ENCODE data around the gene MYO7A. TPM values are rescaled to one million over a fixed set of nuclear protein-coding genes. Genes with fewer than 3 reads are reported as not detected.

MYO7A gene
- total RNA-seq, 4 donors from 2014 or later, result 13.4 to 29.9 (median 18.0) TPM

DNA sequence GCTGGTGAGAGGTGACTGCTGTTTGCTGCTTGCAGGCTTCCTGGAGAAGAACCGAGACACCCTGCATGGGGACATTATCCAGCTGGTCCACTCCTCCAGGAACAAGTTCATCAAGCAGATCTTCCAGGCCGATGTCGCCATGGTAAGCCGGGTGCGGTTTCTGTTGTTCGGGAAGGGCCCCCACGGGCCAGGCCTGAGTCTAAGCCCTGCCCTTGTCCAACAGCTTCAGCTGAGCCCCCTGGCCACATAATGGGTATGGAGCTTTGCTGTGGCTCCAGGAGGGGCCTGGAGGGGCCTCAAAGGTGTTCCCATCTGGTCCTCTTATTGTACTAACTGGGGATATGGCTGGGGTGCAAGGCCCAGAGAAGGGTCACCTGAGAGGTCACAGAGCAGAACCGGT, 38.0 kb downstream of the MYO7A start:
- ATAC-seq (ENCODE audit: low FRiP score), result no peak
- DNase-seq (ENCODE audit: low spot score), result no peak
- TF ChIP-seq, protein P1, sequence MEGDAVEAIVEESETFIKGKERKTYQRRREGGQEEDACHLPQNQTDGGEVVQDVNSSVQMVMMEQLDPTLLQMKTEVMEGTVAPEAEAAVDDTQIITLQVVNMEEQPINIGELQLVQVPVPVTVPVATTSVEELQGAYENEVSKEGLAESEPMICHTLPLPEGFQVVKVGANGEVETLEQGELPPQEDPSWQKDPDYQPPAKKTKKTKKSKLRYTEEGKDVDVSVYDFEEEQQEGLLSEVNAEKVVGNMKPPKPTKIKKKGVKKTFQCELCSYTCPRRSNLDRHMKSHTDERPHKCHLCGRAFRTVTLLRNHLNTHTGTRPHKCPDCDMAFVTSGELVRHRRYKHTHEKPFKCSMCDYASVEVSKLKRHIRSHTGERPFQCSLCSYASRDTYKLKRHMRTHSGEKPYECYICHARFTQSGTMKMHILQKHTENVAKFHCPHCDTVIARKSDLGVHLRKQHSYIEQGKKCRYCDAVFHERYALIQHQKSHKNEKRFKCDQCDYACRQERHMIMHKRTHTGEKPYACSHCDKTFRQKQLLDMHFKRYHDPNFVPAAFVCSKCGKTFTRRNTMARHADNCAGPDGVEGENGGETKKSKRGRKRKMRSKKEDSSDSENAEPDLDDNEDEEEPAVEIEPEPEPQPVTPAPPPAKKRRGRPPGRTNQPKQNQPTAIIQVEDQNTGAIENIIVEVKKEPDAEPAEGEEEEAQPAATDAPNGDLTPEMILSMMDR (IDR thresholded peaks at IDR 0.05), result no peak

DNA sequence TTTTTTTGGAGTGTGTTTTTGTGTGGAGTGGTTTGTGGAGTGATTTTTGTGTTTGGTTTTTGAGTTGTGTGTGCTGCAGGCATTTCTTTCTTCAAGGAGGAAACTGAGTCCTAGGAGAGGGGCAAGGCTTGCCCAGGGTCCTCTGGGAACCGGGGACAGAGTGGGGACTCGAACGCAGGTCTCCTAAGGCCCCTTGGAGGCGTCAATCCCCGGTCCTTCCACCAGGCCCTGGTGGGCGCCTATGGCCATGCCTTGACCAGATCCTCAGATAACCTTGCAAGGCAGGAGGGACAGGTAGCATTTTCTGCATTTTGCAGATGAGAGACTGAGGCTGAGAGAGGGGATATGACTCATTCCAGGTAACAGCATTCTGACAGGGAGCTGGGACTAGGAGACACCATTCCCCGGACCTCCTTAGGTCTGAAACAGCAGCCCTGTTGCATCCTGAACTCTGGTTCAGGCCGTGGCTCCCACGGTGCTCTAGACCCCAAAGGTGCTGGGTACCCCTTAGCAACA, 39.1 kb downstream of the MYO7A start:
- DNase-seq (ENCODE audit: low spot score) (no peak), ATAC-seq (ENCODE audit: low FRiP score) (no peak)
- TF ChIP-seq, protein P1 (IDR thresholded peaks at IDR 0.05), result no peak

DNA sequence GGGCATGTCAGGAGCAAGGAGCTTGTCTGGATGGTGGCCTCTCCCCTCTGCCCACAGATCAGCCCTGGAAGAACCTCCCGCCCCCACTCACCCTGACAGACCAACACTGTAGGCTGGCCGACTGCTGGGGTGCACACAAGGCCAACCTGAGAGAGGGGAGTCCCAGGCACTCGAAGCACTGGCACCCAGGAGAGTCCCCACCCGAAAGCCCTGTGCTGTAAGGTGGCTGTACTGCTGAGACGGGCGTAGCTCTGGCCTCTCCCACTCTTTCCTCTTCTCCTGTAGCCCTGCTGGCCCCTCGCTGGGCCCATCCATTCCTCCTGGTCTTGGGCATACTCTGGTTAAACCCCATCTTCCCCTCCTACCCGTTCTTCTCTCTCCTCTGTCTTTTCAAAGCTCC, 39.7 kb downstream of the MYO7A start:
- TF ChIP-seq, protein P1 (IDR thresholded peaks at IDR 0.05), result no peak
- ATAC-seq (ENCODE audit: low FRiP score), result no peak
- no peak for DNase-seq (ENCODE audit: low spot score)

DNA sequence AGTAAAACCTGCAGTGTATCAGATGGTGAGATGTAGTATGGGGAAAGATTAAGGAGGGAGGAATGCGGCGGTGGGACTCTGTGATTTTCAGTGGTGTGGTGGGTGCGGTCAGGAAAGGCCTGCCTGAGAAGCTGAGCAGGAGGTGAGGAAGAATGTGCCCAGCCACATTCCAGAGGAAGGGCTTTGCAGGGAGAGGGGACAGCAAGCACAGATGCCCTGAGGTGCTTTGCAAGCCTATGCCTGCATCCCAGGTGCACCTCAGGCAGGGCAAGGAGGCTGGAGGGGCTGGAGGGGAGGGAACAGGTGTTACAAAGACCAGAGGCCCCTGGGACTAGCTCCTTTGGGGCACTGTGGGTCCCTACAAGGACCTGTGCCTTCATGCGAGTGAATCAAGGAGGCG, 42.1 kb downstream of the MYO7A start:
- ATAC-seq (ENCODE audit: low FRiP score) (no peak), DNase-seq (ENCODE audit: low spot score) (no peak)
- TF ChIP-seq, protein P1 (IDR thresholded peaks at IDR 0.05), result no peak

DNA sequence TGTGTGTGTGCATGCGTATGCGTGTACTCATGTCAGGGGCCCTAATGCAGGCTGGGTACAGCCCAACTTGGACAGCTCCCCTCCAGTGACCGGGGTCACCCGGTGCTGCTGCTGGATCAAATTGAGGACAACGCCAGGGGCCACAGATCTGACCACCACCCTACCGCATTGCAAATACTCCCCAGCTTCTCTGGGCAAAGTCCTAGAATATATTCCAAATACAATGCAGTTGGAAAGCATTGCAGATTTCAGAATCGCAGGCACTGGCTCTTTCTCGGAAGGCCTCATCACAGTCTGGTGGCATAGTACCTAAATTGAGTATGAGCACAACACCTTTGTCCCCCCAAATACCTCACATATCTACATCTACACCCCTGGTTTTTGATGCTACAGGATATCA, 43.2 kb downstream of the MYO7A start:
- ATAC-seq (ENCODE audit: low FRiP score) (no peak), DNase-seq (ENCODE audit: low spot score) (no peak)
- TF ChIP-seq, protein P1 (IDR thresholded peaks at IDR 0.05), result no peak

DNA sequence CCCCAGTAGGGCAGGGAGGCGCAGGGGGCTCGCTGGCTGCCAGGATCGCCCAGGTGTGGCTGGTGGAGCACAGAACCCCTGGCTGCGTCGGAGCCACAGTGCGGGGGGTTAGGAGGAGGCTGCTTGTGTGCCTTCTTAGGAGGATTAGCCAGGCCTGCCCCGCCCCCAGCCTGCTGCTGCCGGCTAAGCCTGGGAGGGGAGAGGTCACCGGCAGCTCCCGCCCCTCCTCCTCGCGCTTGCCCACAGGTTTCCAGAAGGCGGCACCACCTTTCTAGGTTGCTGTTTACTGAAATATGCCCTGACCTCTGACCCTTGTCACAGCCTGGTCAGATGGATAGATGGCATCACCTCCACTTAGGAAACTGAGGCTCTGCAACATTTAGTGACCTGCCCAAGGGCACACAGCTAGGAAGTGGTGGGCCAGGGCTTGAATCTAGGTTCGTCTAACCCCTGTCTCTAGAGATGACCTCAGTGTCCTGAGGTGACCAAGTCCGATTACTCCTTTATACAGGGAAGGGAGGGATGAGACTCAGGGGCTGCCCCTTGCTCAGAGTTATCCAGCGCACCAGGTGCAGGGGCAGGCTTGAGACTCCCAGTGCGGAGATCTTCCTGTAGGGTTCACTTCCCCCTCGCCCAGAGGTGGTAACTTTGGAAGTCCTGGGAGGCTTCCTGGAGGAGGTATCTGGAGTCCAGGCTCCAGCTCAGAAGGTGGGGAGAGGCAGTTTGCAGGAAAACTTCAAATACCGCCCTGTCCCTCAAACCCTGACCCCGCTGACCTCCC, 44.0 kb downstream of the MYO7A start:
- ATAC-seq (ENCODE audit: low FRiP score), result no peak
- TF ChIP-seq, protein P1 (IDR thresholded peaks at IDR 0.05), result no peak
- no peak for DNase-seq (ENCODE audit: low spot score)

DNA sequence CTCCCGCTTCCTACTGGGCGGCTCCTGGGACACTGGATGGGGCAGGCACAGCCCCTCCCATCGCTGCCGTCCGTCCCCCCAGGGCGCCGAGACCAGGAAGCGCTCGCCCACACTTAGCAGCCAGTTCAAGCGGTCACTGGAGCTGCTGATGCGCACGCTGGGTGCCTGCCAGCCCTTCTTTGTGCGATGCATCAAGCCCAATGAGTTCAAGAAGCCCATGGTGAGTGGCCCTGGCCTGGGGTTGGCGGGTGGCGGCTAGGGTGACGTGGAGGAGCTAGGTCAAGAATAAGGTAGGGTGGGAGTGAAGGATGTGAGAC, 44.6 kb downstream of the MYO7A start:
- ATAC-seq (ENCODE audit: low FRiP score), result no peak
- DNase-seq (ENCODE audit: low spot score), result no peak
- TF ChIP-seq, protein P1 (IDR thresholded peaks at IDR 0.05), result no peak

All from omental fat pad (tissue), 4 donors.